ENCODE measurements around the gene TOR3A. TPM values are rescaled to one million over a fixed set of nuclear protein-coding genes. Genes with fewer than 3 reads are reported as not detected.

Gene TOR3A
- total RNA-seq, 1 donor from 2014 or later = 59.5 TPM

DNA sequence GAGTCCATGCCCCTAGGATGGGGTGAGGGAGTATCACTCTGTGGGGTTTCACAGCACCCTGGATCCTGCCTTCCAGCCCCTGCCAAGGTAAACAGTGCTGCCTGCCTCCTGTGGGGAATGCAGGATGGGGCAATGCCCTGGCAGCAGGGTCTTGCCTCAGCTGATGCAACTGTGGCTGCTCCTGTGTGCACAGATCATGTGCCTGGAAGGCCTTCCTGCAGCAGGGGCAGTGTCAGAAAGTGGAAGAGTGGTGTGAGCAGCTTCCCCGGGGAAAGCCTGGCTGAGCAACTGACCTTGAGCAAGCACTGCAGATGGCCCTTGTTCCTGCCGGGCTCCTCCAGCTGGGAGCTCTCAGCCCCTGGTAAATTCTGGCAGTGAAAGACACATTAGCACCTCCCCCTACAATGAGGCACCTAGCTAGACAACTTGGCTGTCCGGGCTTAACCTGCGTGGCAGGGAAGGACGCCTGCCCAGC, 9.9 kb downstream of the TOR3A start:
- H3K27ac Mint-ChIP-seq = no peak overlapping the region
- no peak overlapping the region for H3K4me3 Mint-ChIP-seq
- TF ChIP-seq, protein P1, sequence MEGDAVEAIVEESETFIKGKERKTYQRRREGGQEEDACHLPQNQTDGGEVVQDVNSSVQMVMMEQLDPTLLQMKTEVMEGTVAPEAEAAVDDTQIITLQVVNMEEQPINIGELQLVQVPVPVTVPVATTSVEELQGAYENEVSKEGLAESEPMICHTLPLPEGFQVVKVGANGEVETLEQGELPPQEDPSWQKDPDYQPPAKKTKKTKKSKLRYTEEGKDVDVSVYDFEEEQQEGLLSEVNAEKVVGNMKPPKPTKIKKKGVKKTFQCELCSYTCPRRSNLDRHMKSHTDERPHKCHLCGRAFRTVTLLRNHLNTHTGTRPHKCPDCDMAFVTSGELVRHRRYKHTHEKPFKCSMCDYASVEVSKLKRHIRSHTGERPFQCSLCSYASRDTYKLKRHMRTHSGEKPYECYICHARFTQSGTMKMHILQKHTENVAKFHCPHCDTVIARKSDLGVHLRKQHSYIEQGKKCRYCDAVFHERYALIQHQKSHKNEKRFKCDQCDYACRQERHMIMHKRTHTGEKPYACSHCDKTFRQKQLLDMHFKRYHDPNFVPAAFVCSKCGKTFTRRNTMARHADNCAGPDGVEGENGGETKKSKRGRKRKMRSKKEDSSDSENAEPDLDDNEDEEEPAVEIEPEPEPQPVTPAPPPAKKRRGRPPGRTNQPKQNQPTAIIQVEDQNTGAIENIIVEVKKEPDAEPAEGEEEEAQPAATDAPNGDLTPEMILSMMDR (IDR thresholded peaks at IDR 0.05) = no peak
- H3K36me3 Mint-ChIP-seq (ENCODE audit: low read depth) = peaks cover 86% of the 10 kb centered on the region
- no peaks in the 10 kb centered on the region for H3K27me3 Mint-ChIP-seq
- H3K4me1 Mint-ChIP-seq = peaks cover 33% of the 10 kb centered on the region
- H3K9me3 Mint-ChIP-seq = no peaks in the 10 kb centered on the region
- no peak for DNase-seq
- CTCF ChIA-PET = no interaction called here
- ATAC-seq (ENCODE audit: low read depth) = no peak
- intact Hi-C loops (cut with micrococcal nuclease) = no loop called here
- POLR2A ChIA-PET = interaction anchor here (0.6 kb wide), 1 partner anchor 510 kb away, joined by 7 read pairs; no protein-coding TSS in a partner anchor

GRCh38 chr1:179092896-179093461, 11.1 kb downstream of the TOR3A start:
- H3K4me1 Mint-ChIP-seq = peaks cover 22% of the 10 kb centered on the region
- peaks cover 90% of the 10 kb centered on the region for H3K36me3 Mint-ChIP-seq (ENCODE audit: low read depth)
- TF ChIP-seq, protein P1 (IDR thresholded peaks at IDR 0.05) = no peak
- ChIA-PET POLR2A (interaction anchor here (1.5 kb wide), 1 partner anchor 11 kb away, joined by 7 read pairs; the partner anchor contains the start of gene TOR3A), CTCF (interaction anchor here (1.2 kb wide), 1 partner anchor 275 kb away, joined by 3 read pairs; no protein-coding TSS in a partner anchor)
- intact Hi-C loops (cut with micrococcal nuclease) = no loop called here
- H3K9me3 Mint-ChIP-seq = no peaks in the 10 kb centered on the region
- no peaks in the 10 kb centered on the region for H3K27me3 Mint-ChIP-seq
- ATAC-seq (ENCODE audit: low read depth) (no peak), DNase-seq (no peak)
- no peak overlapping the region for H3K4me3 Mint-ChIP-seq
- no peak overlapping the region for H3K27ac Mint-ChIP-seq

- TF ChIP-seq, protein P1 (IDR thresholded peaks at IDR 0.05) = no peak
- Mint-ChIP-seq H3K4me3 (no peak overlapping the region), H3K4me1 (peaks cover 4% of the 10 kb centered on the region), H3K36me3 (ENCODE audit: low read depth) (peaks cover 81% of the 10 kb centered on the region), H3K27me3 (no peaks in the 10 kb centered on the region), H3K9me3 (no peaks in the 10 kb centered on the region), H3K27ac (no peak overlapping the region)
- ChIA-PET CTCF (no interaction called here), POLR2A (no interaction called here)
- intact Hi-C loops (cut with micrococcal nuclease) = no loop called here
- DNase-seq = no peak
- ATAC-seq (ENCODE audit: low read depth) = no peak
Measured at GRCh38 chr1:179094818-179095217, 12.9 kb downstream of the TOR3A start.

DNA sequence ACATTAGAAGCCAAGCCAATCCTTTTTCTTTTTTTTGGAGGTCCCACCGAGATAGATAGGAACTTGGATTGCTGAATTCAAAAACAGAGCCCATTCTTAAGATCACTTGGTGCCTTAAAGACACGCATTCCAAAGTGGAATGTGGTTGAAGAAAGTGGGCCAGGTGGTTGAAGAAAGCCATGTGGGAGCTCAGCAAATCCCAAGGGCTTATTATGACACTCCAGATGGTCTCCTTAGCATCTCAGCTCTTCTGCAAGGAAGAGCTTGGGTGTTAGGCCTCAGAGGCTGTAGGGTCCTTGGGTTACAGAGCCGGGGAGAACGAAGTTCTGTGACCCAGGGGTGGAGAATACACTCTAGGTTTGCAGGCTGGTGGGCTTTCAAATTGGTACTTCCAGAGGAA, 13.5 kb downstream of the TOR3A start:
- POLR2A ChIA-PET = no interaction called here
- intact Hi-C loops (cut with micrococcal nuclease) = no loop called here
- Mint-ChIP-seq H3K36me3 (ENCODE audit: low read depth) (peaks cover 77% of the 10 kb centered on the region), H3K9me3 (no peaks in the 10 kb centered on the region), H3K4me1 (peaks cover 3% of the 10 kb centered on the region), H3K4me3 (no peak overlapping the region), H3K27ac (no peak overlapping the region), H3K27me3 (no peaks in the 10 kb centered on the region)
- DNase-seq (no peak), ATAC-seq (ENCODE audit: low read depth) (no peak)
- CTCF ChIA-PET = no interaction called here
- TF ChIP-seq, protein P1 (IDR thresholded peaks at IDR 0.05) = no peak

- intact Hi-C loops (cut with micrococcal nuclease) = no loop called here
- Mint-ChIP-seq H3K27me3 (no peaks in the 10 kb centered on the region), H3K9me3 (no peaks in the 10 kb centered on the region), H3K36me3 (ENCODE audit: low read depth) (peaks cover 72% of the 10 kb centered on the region), H3K4me1 (no peaks in the 10 kb centered on the region), H3K4me3 (no peak overlapping the region), H3K27ac (peak overlapping the region; percentile 46)
- TF ChIP-seq, protein P1 (IDR thresholded peaks at IDR 0.05) = no peak
- DNase-seq (no peak), ATAC-seq (ENCODE audit: low read depth) (no peak)
- ChIA-PET POLR2A (no interaction called here), CTCF (no interaction called here)
Measured at GRCh38 chr1:179095924-179096323, 14.1 kb downstream of the TOR3A start.
